Neural crest cell (in vitro differentiated cells): ENCODE measurements around the gene PUS1. TPM values are rescaled to one million over a fixed set of nuclear protein-coding genes. Genes with fewer than 3 reads are reported as not detected.

Experiments used
- DNase-seq: peaks from one replicate; pipeline ENCODE4 v3.0.0; 2021; ENCODE audit warnings: low read depth, mixed read lengths, low spot score
- H3K27ac Mint-ChIP-seq: one replicate; pipeline ENCODE4 v1.8.0; 2021; ENCODE audit warnings: mild to moderate bottlenecking, mixed read lengths; ENCODE audit not compliant: unreplicated experiment
- H3K27me3 Mint-ChIP-seq: 2 replicates; pipeline ENCODE4 v1.8.0; 2021; ENCODE audit warnings: low read depth, mild to moderate bottlenecking, mixed read lengths
- H3K36me3 Mint-ChIP-seq: 2 replicates; pipeline ENCODE4 v1.8.0; 2021; ENCODE audit warnings: low read depth, mild to moderate bottlenecking, mixed read lengths
- H3K4me1 Mint-ChIP-seq: 2 replicates; pipeline ENCODE4 v1.8.0; 2021; ENCODE audit warnings: mixed read lengths
- H3K4me3 Mint-ChIP-seq: one replicate; pipeline ENCODE4 v1.8.0; 2021; ENCODE audit warnings: mild to moderate bottlenecking, mixed read lengths
- H3K9me3 Mint-ChIP-seq: 2 replicates; pipeline ENCODE4 v1.8.0; 2021; ENCODE audit warnings: mixed read lengths
- total RNA-seq: library from RNA; stranded (reverse); gene quantifications from 2 replicates; pipeline ENCODE4 v1.2.1, GENCODE V29; 2021
- TF ChIP-seq, protein P1 (sequence below): fragments of 200-600 bp; sonication (generic); conservative IDR thresholded peaks from 2 replicates; pipeline ENCODE4 v1.5.0; 2021; ENCODE audit warnings: antibody characterized with exemption, mild to moderate bottlenecking

Gene PUS1
- total RNA-seq, 1 donor from 2014 or later, result 48.7 TPM

DNA sequence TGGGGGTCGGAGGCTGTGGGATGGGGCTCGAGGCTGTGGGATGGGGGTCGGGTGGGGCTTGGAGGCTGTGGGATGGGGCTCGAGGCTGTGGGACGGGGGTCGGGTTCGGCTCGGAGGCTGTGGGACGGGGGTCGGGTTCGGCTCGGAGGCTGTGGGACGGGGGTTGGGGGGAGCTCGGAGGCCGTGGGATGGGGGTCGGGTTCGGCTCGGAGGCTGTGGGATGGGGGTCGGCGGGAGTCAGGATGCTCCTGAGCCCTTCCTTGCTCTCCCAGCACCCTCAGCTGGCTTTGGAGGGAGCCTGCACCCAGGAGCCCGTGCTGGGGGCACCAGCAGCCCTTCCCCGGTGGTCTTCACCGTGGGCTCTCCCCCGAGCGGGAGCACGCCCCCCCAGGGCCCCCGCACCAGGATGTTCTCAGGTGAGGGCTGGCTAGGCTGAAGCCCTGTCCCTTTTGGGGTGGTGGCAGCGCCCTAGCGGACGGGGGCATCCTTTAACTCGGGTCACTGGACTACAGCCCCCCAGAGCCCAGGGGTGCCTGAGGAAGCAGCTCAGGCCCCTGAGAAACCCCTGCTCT lies 11.9 kb upstream of the PUS1 start:
- no peaks in the 10 kb centered on the region for H3K9me3 Mint-ChIP-seq
- no peaks in the 10 kb centered on the region for H3K27me3 Mint-ChIP-seq
- no peaks in the 10 kb centered on the region for H3K36me3 Mint-ChIP-seq
- H3K4me1 Mint-ChIP-seq, result no peaks in the 10 kb centered on the region
- no peak overlapping the region for H3K27ac Mint-ChIP-seq
- TF ChIP-seq, protein P1, sequence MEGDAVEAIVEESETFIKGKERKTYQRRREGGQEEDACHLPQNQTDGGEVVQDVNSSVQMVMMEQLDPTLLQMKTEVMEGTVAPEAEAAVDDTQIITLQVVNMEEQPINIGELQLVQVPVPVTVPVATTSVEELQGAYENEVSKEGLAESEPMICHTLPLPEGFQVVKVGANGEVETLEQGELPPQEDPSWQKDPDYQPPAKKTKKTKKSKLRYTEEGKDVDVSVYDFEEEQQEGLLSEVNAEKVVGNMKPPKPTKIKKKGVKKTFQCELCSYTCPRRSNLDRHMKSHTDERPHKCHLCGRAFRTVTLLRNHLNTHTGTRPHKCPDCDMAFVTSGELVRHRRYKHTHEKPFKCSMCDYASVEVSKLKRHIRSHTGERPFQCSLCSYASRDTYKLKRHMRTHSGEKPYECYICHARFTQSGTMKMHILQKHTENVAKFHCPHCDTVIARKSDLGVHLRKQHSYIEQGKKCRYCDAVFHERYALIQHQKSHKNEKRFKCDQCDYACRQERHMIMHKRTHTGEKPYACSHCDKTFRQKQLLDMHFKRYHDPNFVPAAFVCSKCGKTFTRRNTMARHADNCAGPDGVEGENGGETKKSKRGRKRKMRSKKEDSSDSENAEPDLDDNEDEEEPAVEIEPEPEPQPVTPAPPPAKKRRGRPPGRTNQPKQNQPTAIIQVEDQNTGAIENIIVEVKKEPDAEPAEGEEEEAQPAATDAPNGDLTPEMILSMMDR, result no peak
- DNase-seq, result no peak
- H3K4me3 Mint-ChIP-seq, result no peak overlapping the region

DNA sequence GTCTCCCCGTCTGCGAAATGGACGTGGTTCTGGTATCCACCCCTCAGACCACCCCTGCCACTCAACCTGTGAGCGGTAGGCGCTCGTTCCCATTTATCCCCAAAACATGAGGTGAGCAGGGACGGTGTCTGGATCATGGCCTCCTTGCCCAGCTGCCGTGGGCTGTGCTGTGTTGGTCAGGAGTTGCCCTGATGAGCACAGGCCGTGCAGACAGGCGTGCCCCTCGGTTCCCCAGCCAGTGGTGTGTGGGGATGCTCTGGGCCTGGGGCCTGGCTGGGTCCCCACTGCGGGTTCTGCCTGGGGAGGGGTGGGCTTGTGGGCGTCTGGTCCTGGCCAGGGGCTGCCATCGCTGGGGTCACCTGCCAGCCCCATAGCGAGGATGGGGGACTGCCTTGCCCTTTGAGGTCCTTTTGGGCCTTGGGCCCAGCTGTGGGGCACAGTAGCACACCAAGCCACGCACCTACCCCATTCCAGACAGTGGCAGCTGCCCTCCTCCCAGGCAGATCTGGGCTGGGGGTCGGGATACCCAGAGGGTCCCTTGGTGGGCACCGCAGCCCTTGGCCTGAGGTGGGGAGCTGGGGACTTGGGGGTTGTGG lies 11.3 kb upstream of the PUS1 start:
- Mint-ChIP-seq H3K27ac (no peak overlapping the region), H3K27me3 (no peaks in the 10 kb centered on the region), H3K4me1 (no peaks in the 10 kb centered on the region), H3K36me3 (no peaks in the 10 kb centered on the region), H3K9me3 (no peaks in the 10 kb centered on the region), H3K4me3 (no peak overlapping the region)
- TF ChIP-seq, protein P1, result no peak
- no peak for DNase-seq

DNA sequence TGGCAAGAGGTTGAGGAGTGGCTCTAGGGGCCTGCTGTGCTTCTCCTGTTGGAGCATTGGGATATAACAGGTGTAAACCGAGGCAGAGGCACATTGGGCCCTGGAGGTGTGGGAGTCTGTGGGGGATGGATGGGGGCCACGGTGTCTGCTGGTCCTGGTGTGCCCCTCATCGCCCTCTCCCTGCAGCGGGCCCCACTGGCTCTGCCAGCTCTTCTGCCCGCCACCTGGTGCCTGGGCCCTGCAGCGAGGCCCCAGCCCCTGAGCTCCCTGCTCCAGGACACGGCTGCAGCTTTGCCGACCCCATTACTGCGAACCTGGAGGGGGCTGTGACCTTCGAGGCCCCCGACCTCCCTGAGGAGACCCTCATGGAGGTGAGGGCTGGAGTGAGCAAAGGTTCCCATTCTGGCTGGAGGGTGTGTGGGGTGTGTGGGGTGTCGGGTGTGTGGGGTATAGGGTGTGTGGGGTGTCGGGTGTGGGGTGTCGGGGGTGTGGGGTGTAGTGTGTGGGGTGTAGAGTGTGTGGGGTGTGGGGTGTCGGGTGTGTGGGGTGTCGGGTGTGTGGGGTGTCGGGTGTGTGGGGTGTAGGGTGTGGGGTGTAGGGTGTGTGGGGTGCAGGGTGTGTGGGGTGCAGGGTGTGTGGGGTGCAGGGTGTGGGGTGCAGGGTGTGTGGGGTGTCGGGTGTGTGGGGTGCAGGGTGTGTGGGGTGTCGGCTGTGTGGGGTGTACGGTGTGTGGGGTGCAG lies 10.6 kb upstream of the PUS1 start:
- TF ChIP-seq, protein P1, result no peak
- no peaks in the 10 kb centered on the region for H3K4me1 Mint-ChIP-seq
- DNase-seq, result no peak
- no peaks in the 10 kb centered on the region for H3K27me3 Mint-ChIP-seq
- no peak overlapping the region for H3K27ac Mint-ChIP-seq
- H3K9me3 Mint-ChIP-seq, result no peaks in the 10 kb centered on the region
- H3K4me3 Mint-ChIP-seq, result no peak overlapping the region
- no peaks in the 10 kb centered on the region for H3K36me3 Mint-ChIP-seq

DNA sequence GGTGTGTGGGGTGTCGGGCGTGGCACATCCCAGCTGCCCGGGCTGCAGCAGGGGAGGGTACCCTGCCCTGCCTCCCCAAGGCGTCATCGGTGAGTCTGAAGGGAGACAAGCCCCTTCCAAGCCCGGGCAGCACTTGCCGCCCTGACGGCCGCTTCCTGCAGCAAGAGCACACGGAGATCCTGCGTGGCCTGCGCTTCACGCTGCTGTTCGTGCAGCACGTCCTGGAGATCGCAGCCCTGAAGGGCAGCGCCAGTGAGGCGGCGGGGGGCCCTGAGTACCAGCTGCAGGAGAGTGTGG lies 10.1 kb upstream of the PUS1 start:
- H3K27ac Mint-ChIP-seq, result no peak overlapping the region
- no peak for DNase-seq
- no peaks in the 10 kb centered on the region for H3K36me3 Mint-ChIP-seq
- no peaks in the 10 kb centered on the region for H3K4me1 Mint-ChIP-seq
- no peaks in the 10 kb centered on the region for H3K27me3 Mint-ChIP-seq
- TF ChIP-seq, protein P1, result no peak
- no peaks in the 10 kb centered on the region for H3K9me3 Mint-ChIP-seq
- H3K4me3 Mint-ChIP-seq, result no peak overlapping the region

DNA sequence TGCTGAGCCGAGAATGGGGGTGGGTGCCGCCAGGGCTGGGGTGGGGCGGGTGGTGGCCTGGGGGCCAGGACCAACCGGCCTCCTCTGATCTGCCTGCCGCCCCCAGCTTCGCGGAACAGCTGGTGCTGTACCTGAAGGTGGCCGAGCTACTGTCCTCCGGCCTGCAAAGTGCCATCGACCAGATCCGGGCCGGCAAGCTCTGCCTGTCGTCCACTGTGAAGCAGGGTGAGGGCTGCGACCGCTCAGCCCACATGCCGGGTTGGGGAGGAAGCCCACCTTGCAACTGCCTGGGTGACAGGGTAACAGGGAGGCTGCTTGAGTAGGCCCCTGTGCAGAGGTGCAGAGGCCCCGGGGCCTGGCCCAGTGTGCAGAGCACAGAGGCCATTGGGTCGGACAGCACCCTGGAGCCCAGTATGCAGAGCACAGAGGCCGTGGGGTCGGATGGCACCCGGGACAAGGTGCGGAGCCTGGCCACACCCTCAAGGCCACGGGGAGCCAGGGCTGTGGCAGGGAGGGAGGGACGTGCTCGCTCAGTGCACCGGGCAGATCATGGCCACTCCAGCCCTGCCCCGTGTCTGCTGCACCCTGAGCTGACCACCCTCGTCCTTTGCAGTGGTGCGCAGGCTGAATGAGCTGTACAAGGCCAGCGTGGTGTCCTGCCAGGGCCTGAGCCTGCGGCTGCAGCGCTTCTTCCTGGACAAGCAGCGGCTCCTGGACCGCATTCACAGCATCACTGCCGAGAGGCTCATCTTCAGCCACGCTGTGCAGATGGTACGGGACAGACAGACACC lies 9.5 kb upstream of the PUS1 start:
- Mint-ChIP-seq H3K4me3 (no peak overlapping the region), H3K4me1 (no peaks in the 10 kb centered on the region)
- DNase-seq, result no peak

More for the DNA sequence above, 9.5 kb upstream of the PUS1 start:
- Mint-ChIP-seq H3K27ac (no peak overlapping the region), H3K9me3 (no peaks in the 10 kb centered on the region), H3K27me3 (no peaks in the 10 kb centered on the region), H3K36me3 (no peaks in the 10 kb centered on the region)
- TF ChIP-seq, protein P1, result no peak
